ENCODE results near the gene HNRNPM.
"Not testable (repeated sequence)": the region's sequence is repeated elsewhere in the genome, so short reads cannot be mapped to it uniquely, and the experiment has no call there.

HNRNPM gene

GRCh38 chr19:8513036-8513686, 68.4 kb downstream of the HNRNPM start:
- no peak for DNase-seq (ENCODE audit: low spot score)

- peak; percentile 99 for DNase-seq (ENCODE audit: low spot score)
Measured at GRCh38 chr19:8513687-8514504, 69.1 kb downstream of the HNRNPM start, which contains the start of gene ZNF414. ZNF414 (minus strand) TSS chr19:8514167; CDS start chr19:8514046, 121 bp downstream.

- not testable (repeated sequence) for DNase-seq (ENCODE audit: low spot score)
Measured at GRCh38 chr19:8514505-8515009, 69.8 kb downstream of the HNRNPM start.

DNA sequence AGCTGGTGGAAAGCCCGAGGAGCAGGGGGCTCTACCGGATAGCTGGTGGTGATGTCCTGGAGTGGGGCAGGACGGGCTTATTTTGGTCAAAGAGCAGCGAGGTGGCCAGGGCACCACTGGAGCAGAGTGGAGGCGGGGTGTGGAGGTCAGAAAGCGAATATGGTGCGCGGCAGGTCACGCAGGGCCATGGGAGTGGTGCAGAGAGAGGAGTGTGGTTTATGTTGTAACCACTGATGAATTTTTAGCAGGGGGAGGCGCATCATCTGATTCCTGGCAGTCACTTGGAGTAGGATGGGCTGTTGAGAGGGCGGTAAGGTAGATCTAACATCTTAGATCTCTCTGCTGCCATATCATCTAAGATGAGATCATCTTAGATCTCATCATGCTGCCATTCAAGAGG, 70.5 kb downstream of the HNRNPM start:
- DNase-seq (ENCODE audit: low spot score), result no peak

GRCh38 chr19:8517551-8518442, 73.0 kb downstream of the HNRNPM start:
- no peak for DNase-seq (ENCODE audit: low spot score)

DNA sequence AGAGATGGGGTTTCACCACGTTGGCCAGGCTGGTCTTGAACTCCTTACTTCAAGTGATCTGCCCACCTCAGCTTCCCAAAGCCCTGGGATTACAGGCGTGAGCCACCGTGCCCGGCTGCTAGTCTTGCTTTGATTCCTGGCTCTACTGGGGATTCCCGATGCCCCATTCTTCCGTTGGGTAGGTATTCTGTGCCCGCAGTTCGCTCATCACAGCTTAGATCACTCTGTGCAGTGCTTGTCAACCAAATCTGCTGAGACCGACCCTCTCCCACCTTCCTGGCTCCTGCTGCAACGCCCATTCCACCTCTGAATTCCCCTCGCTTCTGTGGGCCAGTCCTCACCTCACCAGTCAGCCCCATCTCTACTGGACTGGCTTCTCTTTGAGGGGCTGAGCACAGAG, 73.8 kb downstream of the HNRNPM start:
- DNase-seq (ENCODE audit: low spot score), result no peak

- DNase-seq (ENCODE audit: low spot score), result no peak
Measured at GRCh38 chr19:8519388-8519787, 74.6 kb downstream of the HNRNPM start.

- no peak for DNase-seq (ENCODE audit: low spot score)
Measured at GRCh38 chr19:8525401-8525684, 80.6 kb downstream of the HNRNPM start.

- peak; percentile 94 for DNase-seq (ENCODE audit: low spot score)
Measured at GRCh38 chr19:8526345-8527091, 81.7 kb downstream of the HNRNPM start.

- no peak for DNase-seq (ENCODE audit: low spot score)
Measured at GRCh38 chr19:8528500-8528899, 83.7 kb downstream of the HNRNPM start.

- no peak for DNase-seq (ENCODE audit: low spot score)
Measured at GRCh38 chr19:8529369-8530006, 84.7 kb downstream of the HNRNPM start.

DNA sequence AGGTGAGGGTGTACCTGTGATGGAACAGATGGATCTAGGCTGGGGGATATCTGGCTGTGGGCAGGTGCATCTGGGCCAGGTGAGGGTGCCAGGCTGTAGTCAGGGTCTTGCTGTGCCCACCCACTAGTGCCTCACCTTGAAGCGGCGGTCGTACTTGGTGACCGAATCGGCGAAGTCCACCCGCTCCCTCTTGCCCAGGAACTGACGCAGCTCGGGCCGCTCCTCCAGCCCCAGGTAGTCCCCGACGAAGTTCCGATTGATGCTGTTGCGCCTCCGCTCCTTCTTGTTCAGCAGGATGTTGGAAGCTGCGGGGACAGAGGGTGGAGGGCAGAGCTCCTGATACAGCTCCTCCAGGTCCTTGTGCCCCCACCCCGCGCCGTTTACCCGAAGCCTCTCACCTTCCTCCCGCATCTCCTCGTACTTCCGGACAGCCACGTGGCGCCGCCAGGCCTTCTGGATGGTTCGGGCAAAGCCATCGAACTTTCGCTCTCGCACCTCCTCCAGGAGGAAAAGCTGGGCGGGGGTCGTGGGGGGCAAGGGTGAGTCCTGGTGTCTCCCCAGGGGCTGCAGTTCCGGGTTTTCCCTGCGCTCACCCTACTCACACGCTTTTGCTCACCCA, 85.4 kb downstream of the HNRNPM start:
- DNase-seq (ENCODE audit: low spot score), result no peak

DNA sequence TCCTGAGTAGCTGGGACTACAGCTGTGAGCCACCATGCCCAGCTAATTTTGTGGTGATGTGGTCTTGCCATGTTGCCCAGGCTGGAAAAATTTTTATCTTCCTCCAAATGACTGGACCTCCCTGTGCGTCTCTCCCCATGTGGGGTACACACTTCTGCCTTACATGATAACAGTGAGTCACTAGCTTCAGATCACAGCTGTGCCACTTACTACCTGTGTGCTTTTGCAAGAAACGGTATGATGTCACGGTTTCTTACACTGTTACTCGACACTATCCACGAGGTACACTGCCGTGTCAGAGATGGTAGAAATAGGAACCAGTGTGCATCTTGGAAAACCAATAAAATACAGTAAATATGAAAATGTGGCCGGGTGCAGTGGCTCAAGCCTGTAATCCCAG, 86.7 kb downstream of the HNRNPM start:
- no peak for DNase-seq (ENCODE audit: low spot score)

- DNase-seq (ENCODE audit: low spot score), result no peak
Measured at GRCh38 chr19:8532225-8532624, 87.5 kb downstream of the HNRNPM start.

- DNase-seq (ENCODE audit: low spot score), result no peak
Measured at GRCh38 chr19:8536282-8536681, 91.5 kb downstream of the HNRNPM start.

- no peak for DNase-seq (ENCODE audit: low spot score)
Measured at GRCh38 chr19:8537099-8537498, 92.3 kb downstream of the HNRNPM start.
